PC-3 (cell line): ENCODE data around the gene PDE11A. TPM values are rescaled to one million over a fixed set of nuclear protein-coding genes. Genes with fewer than 3 reads are reported as not detected.
A peak's percentile ranks its signal among the peaks of the same experiment; 100 is the strongest.

ENCODE experiments used
- ATAC-seq: fragments of 200-7000 bp; cut with Tn5 transposase; 2 replicates; pipeline ENCODE4 v1.9.1; 2020; ENCODE audit warnings: mild to moderate bottlenecking, moderate library complexity
- BruUV-seq: library from RNA; stranded (reverse); fragments of 400-500 nt; replicated peaks from 2 replicates; lab custom pipeline; 2021; lab: Mats Ljungman, UMichigan
- CTCF ChIA-PET: fragments of 300-600 bp; sonication (Branson Sonifier 250); formaldehyde crosslinking; loops from one replicate; lab custom pipeline; 2022; ENCODE audit warnings: antibody characterized with exemption; lab: Charles Lee
- POLR2A ChIA-PET: fragments of 300-600 bp; sonication (Branson Sonifier 250); formaldehyde crosslinking; loops from one replicate; lab custom pipeline; 2022; ENCODE audit warnings: antibody characterized with exemption; ENCODE audit not compliant: unreplicated experiment; lab: Charles Lee
- DNase-seq: peaks from one replicate; pipeline ENCODE4 v3.0.0-alpha.2; 2015
- H2AFZ ChIP-seq: fragments of 300-600 bp; sonication (generic); 2 replicates; pipeline ENCODE4 v1.6.0; 2016; ENCODE audit warnings: antibody characterized with exemption, low read length
- H3F3A ChIP-seq: fragments of 300-600 bp; sonication (generic); one replicate; pipeline ENCODE4 v1.6.0; 2017; ENCODE audit warnings: antibody characterized with exemption, low read length, control low read depth, mild to moderate bottlenecking; ENCODE audit not compliant: unreplicated experiment
- H3K27ac ChIP-seq: fragments of 300-600 bp; sonication (generic); 2 replicates; pipeline ENCODE4 v1.5.1; 2016; ENCODE audit warnings: mild to moderate bottlenecking, low read length
- H3K27me3 ChIP-seq: fragments of 300-600 bp; sonication (generic); 2 replicates; pipeline ENCODE4 v1.6.1; 2016; ENCODE audit warnings: low read length, mixed read lengths
- H3K36me3 ChIP-seq: fragments of 300-600 bp; sonication (generic); 2 replicates; pipeline ENCODE4 v1.6.1; 2016; ENCODE audit warnings: low read depth, mixed run types, low read length, mixed read lengths
- H3K4me1 ChIP-seq: fragments of 300-600 bp; sonication (generic); 2 replicates; pipeline ENCODE4 v1.5.1; 2016; ENCODE audit warnings: low read length; ENCODE audit not compliant: insufficient read depth
- H3K4me2 ChIP-seq: fragments of 300-600 bp; sonication (generic); 2 replicates; pipeline ENCODE4 v1.6.0; 2016; ENCODE audit warnings: low read length
- H3K4me3 ChIP-seq: fragments of 300-600 bp; sonication (generic); 2 replicates; pipeline ENCODE4 v1.5.1; 2016; ENCODE audit warnings: mild to moderate bottlenecking, low read length, mixed read lengths
- H3K79me2 ChIP-seq: fragments of 300-600 bp; sonication (generic); 2 replicates; pipeline ENCODE4 v1.6.1; 2017; ENCODE audit warnings: low read length, mixed read lengths
- H3K9ac ChIP-seq: fragments of 300-600 bp; sonication (generic); 2 replicates; pipeline ENCODE4 v1.6.0; 2016; ENCODE audit warnings: mild to moderate bottlenecking, low read length
- H3K9me2 ChIP-seq: fragments of 300-600 bp; sonication (generic); replicated peaks from 2 replicates; pipeline ENCODE4 v1.6.1; 2016; ENCODE audit warnings: mixed run types, low read length, mixed read lengths
- H3K9me3 ChIP-seq: fragments of 300-600 bp; sonication (generic); 2 replicates; pipeline ENCODE4 v1.6.1; 2016; ENCODE audit warnings: low read length, mixed read lengths
- H4K20me1 ChIP-seq: fragments of 300-600 bp; sonication (generic); 2 replicates; pipeline ENCODE4 v1.6.1; 2016; ENCODE audit warnings: low read length, mixed read lengths
- CTCF ChIP-seq: fragments of 300-600 bp; sonication (generic); conservative IDR thresholded peaks from 2 replicates; pipeline ENCODE4 v1.5.1; 2017; ENCODE audit warnings: antibody characterized with exemption, low read depth, mild to moderate bottlenecking, low read length
- EZH2 ChIP-seq: fragments of 300-600 bp; sonication (generic); IDR thresholded peaks from one replicate; pipeline ENCODE4 v1.6.1; 2017; ENCODE audit warnings: antibody characterized with exemption, mild to moderate bottlenecking, low read length; ENCODE audit not compliant: unreplicated experiment
- EZH2phosphoT487 ChIP-seq: fragments of 300-600 bp; sonication (generic); IDR thresholded peaks from 2 replicates; pipeline ENCODE4 v1.6.1; 2018; ENCODE audit warnings: mild to moderate bottlenecking, antibody characterized with exemption, low read length, borderline replicate concordance
- intact Hi-C: fragments of 100-400 bp; cut with micrococcal nuclease; formaldehyde crosslinking; loops from 2 replicates; pipeline ENCODE4 v1.9.0; 2023
- total RNA-seq: library from RNA; depleted of rRNA; stranded (reverse); fragments of >200 nt; gene quantifications from 2 replicates; pipeline ENCODE4 v1.2.3, GENCODE V29; 2014

PDE11A gene
- total RNA-seq, 1 experiment from 2014 or later, result 0.15 TPM

- ATAC-seq (no peak), DNase-seq (peak; percentile 39)
- Histone ChIP-seq H3K79me2 (no peaks in the 10 kb centered on the region), H3K36me3 (no peaks in the 10 kb centered on the region), H3K4me1 (no peaks in the 10 kb centered on the region), H3K9me3 (no peaks in the 10 kb centered on the region), H4K20me1 (no peaks in the 10 kb centered on the region), H3K4me2 (no peak overlapping the region), H3K9ac (no peak overlapping the region), H3K27ac (no peak overlapping the region), H3K9me2 (no peaks in the 10 kb centered on the region), H3K27me3 (peaks cover 59% of the 10 kb centered on the region), H2AFZ (no peak overlapping the region), H3F3A (no peaks in the 10 kb centered on the region), H3K4me3 (no peak overlapping the region)
- TF ChIP-seq EZH2, result no peak
- TF ChIP-seq EZH2phosphoT487, result no peak
- TF ChIP-seq CTCF, result peak; percentile 53
- intact Hi-C loops, result loop anchor here (2.0 kb wide), 1 partner anchor 41 kb away; no protein-coding TSS in a partner anchor
- ChIA-PET CTCF (interaction anchor here (0.6 to 0.7 kb wide), 2 partner anchors 102 to 220 kb away, joined by 3 read pairs; no protein-coding TSS in a partner anchor), POLR2A (no interaction called here)
- BruUV-seq, result no TSS peak
Observed at GRCh38 chr2:177717831-177718618, 354.6 kb downstream of the PDE11A start.

GRCh38 chr2:177716484-177716883 is 356.1 kb downstream of the PDE11A start:
- no peak overlapping the region for H3K4me2 ChIP-seq
- H3K9ac ChIP-seq, result no peak overlapping the region
- TF ChIP-seq EZH2 (no peak), CTCF (no peak), EZH2phosphoT487 (no peak)
- no TSS peak for BruUV-seq
- CTCF ChIA-PET, result no interaction called here
- no peaks in the 10 kb centered on the region for H3F3A ChIP-seq
- intact Hi-C loops, result loop anchor here (2.0 kb wide), 1 partner anchor 42 kb away; no protein-coding TSS in a partner anchor
- no peaks in the 10 kb centered on the region for H3K9me2 ChIP-seq
- no peaks in the 10 kb centered on the region for H3K9me3 ChIP-seq
- POLR2A ChIA-PET, result no interaction called here
- DNase-seq (no peak), ATAC-seq (no peak)
- H4K20me1 ChIP-seq, result no peaks in the 10 kb centered on the region
- H3K4me1 ChIP-seq, result no peaks in the 10 kb centered on the region
- no peak overlapping the region for H2AFZ ChIP-seq
- peaks cover 59% of the 10 kb centered on the region for H3K27me3 ChIP-seq
- no peak overlapping the region for H3K27ac ChIP-seq
- H3K79me2 ChIP-seq, result no peaks in the 10 kb centered on the region
- no peak overlapping the region for H3K4me3 ChIP-seq
- H3K36me3 ChIP-seq, result no peaks in the 10 kb centered on the region

- TF ChIP-seq EZH2phosphoT487 (no peak), CTCF (no peak), EZH2 (no peak)
- no TSS peak for BruUV-seq
- Histone ChIP-seq H3K9ac (no peak overlapping the region), H3K9me3 (no peaks in the 10 kb centered on the region), H3K4me2 (no peak overlapping the region), H3F3A (no peaks in the 10 kb centered on the region), H3K36me3 (no peaks in the 10 kb centered on the region), H3K4me3 (no peak overlapping the region), H3K27me3 (peaks cover 62% of the 10 kb centered on the region), H2AFZ (no peak overlapping the region), H3K27ac (no peak overlapping the region), H3K9me2 (no peaks in the 10 kb centered on the region), H4K20me1 (no peaks in the 10 kb centered on the region), H3K79me2 (no peaks in the 10 kb centered on the region), H3K4me1 (no peaks in the 10 kb centered on the region)
- no peak for DNase-seq
- no peak for ATAC-seq
- intact Hi-C loops, result loop anchor here (2.0 kb wide), 1 partner anchor 43 kb away; no protein-coding TSS in a partner anchor
- POLR2A ChIA-PET, result no interaction called here
- CTCF ChIA-PET, result no interaction called here
Observed at GRCh38 chr2:177715771-177716170, 356.8 kb downstream of the PDE11A start.
